ELF-1 (cell line): ENCODE data around the gene TMUB1.

Experiments
- DNase-seq: peaks from one replicate; pipeline ENCODE4 v3.0.0-alpha.2; 2016; ENCODE audit warnings: low read depth, low spot score

TMUB1 gene

GRCh38 chr7:151085691-151086620, 2.7 kb upstream of the TMUB1 start, which contains the start of gene AGAP3:
Gene AGAP3 (plus strand): TSS chr7:151086475. CDS start chr7:151086742, 267 bp downstream.
- DNase-seq = peak; percentile 86

- DNase-seq = no peak
These were observed 2.0 kb upstream of the TMUB1 start for GRCh38 chr7:151085329-151085690.

- DNase-seq = no peak
These were observed 499 bp upstream of the TMUB1 start for GRCh38 chr7:151083824-151084160.

- DNase-seq = peak; percentile 53
These were observed 887 bp downstream of the TMUB1 start for GRCh38 chr7:151082141-151083070.

- DNase-seq = peak; percentile 62
These were observed 1.9 kb downstream of the TMUB1 start for GRCh38 chr7:151081170-151082101.

GRCh38 chr7:151080522-151081169, 2.6 kb downstream of the TMUB1 start, which contains the start of gene FASTK:
Gene FASTK (minus strand): TSS chr7:151080809. CDS start chr7:151080766, 43 bp downstream.
- peak; percentile 94 for DNase-seq

- peak; percentile 60 for DNase-seq
These were observed 3.2 kb downstream of the TMUB1 start for GRCh38 chr7:151080067-151080521.

- peak; percentile 29 for DNase-seq
These were observed 3.9 kb downstream of the TMUB1 start for GRCh38 chr7:151079199-151079910.

GRCh38 chr7:151078233-151079040, 4.9 kb downstream of the TMUB1 start:
- DNase-seq = peak; percentile 81

GRCh38 chr7:151077705-151078232, 5.5 kb downstream of the TMUB1 start:
- DNase-seq = no peak

GRCh38 chr7:151076863-151077704, 6.2 kb downstream of the TMUB1 start:
- DNase-seq = peak; percentile 66

- DNase-seq = no peak
These were observed 7.3 kb downstream of the TMUB1 start for GRCh38 chr7:151075978-151076426.

GRCh38 chr7:151075662-151075971, 7.7 kb downstream of the TMUB1 start:
- no peak for DNase-seq

- no peak for DNase-seq
These were observed 8.3 kb downstream of the TMUB1 start for GRCh38 chr7:151074817-151075661.

- no peak for DNase-seq
These were observed 9.3 kb downstream of the TMUB1 start for GRCh38 chr7:151073990-151074389.

GRCh38 chr7:151071032-151071866, 12.0 kb downstream of the TMUB1 start:
- no peak for DNase-seq
